Measurements from ENCODE around the gene VSIG10.

GRCh38 chr12:118124333-118124874 is 20.6 kb upstream of the VSIG10 start:
- TF ChIP-seq, protein P1, sequence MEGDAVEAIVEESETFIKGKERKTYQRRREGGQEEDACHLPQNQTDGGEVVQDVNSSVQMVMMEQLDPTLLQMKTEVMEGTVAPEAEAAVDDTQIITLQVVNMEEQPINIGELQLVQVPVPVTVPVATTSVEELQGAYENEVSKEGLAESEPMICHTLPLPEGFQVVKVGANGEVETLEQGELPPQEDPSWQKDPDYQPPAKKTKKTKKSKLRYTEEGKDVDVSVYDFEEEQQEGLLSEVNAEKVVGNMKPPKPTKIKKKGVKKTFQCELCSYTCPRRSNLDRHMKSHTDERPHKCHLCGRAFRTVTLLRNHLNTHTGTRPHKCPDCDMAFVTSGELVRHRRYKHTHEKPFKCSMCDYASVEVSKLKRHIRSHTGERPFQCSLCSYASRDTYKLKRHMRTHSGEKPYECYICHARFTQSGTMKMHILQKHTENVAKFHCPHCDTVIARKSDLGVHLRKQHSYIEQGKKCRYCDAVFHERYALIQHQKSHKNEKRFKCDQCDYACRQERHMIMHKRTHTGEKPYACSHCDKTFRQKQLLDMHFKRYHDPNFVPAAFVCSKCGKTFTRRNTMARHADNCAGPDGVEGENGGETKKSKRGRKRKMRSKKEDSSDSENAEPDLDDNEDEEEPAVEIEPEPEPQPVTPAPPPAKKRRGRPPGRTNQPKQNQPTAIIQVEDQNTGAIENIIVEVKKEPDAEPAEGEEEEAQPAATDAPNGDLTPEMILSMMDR (IDR thresholded peaks at IDR 0.05), result no peak
- TF ChIP-seq POLR2AphosphoS5 (IDR thresholded peaks at IDR 0.05) (no peak), POLR2A (IDR thresholded peaks at IDR 0.05) (no peak), EP300 (IDR thresholded peaks at IDR 0.05; ENCODE audit: low read depth) (no peak)
